Fibroblast of skin of left quadriceps (primary cell): ENCODE results near the gene AK1.

Experiments used
- DNase-seq, 2 experiments: peaks; one replicate each; pipeline ENCODE4 v3.0.0-alpha.2; 2013; ENCODE audit warnings: low read depth in 2 of 2

The AK1 gene

DNA sequence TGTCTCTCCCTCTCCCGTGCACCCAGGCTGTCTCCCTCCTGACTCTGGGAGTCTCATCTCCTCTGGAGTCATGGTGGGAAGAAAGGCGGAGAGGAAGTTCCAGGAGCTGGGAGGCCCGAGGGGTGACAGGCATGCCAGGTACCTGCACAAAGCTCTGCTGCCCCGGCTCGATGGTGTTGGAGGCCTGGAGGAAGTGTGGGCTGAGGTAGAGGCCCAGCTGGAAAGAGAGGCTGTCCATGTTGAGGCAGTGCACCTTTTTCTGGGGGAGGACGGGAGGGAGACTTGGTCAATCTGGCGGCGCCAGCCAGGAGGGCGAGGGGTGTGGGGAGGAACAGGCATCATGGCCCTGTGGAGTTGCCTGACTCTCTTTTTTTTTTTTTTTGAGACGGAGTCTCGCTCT lies 58.9 kb downstream of the AK1 start:
- DNase-seq = no peak

DNA sequence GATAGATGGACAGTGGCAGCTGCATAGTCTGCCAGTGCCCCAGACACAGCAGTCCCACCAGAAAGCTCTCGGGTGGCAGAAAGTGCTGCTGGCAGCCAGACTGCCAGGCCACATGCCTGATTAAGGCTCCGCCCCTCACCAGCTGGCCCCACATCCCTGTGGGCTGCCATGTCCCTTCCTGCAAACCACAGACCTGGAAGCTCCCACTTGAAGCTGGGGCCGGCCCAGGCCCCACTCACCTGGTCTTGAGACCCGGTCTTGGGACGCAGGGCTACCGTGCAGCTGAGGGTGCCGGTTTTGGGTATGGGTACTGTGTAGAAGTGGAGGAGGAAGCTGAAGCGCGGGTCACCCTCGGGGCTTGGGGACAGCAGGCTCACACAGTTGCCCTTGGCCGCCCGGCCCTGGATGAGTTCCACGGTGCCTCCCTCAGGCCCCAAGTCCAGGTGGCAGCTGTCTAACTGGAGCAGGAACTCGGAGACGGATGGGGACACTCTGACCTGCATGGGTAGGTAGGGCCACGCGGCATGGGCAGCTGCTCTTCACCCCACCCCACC lies 59.5 kb downstream of the AK1 start:
- no peak for DNase-seq

DNA sequence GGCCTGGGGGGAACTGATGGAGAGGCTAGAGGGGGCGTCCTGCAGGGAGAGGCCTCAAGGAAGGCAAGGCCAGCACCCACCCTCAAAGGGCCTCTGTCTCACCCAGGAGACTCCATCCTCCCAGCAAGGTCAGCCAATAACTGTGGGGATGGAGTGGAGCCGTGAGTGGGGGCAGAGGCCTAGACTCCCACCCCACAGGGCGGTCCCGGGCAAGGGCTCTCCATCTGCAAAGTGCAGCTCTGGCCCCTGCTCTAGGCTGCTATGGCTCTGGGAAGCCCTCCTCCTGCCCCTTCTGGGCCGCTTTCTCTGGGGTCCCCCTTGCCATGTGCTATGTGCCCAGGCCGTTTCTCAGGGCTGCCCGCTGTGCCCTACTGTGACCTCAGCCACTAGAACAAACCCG lies 60.7 kb downstream of the AK1 start:
- DNase-seq = no peak
